ENCODE results near the gene NLK. TPM values are rescaled to one million over a fixed set of nuclear protein-coding genes. Genes with fewer than 3 reads are reported as not detected.

The NLK gene
- total and polyA plus RNA-seq, 2 of the 13 experiments (the other 11 are each of a cell fraction or from before 2014, with no cell fraction given), result 13.4 to 14.6 TPM

DNA sequence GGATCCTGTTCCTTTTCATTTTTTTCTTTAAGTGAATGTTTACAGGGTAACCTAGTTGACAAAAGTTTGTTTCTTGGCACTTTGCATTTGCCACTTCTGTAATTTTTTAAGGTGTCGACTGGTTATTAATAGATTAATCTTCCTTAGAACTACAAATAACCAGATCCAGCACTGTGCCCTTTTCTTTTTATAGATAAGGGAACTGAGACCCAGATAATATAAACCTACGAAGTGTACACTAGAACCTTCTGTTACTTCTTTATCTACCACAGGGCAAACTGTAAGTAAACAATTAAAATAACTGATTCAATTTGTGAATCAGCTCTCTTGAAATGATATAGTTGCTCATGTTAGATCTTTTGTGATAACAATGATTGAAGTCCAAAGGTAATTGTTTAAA lies 55.4 kb downstream of the NLK start:
- no peaks in the 10 kb centered on the region for H3K9me3 ChIP-seq (ENCODE audit: low read length)
- intact Hi-C loops (cut with micrococcal nuclease; ENCODE audit: unreplicated experiment), result no loop called here
- no peak overlapping the region for H3K4me2 ChIP-seq (ENCODE audit: low read depth, low read length)
- ATAC-seq, result no peak
- H3K4me1 ChIP-seq (ENCODE audit: insufficient read depth, low read length), result peaks cover 21% of the 10 kb centered on the region
- no peak for FAIRE-seq
- DNase-seq (ENCODE audit: low spot score), result no peak
- ChIA-PET CTCF (ENCODE audit: low intra/inter-chr PET ratio, low total read pairs) (no interaction called here), POLR2A (no interaction called here)
- H3K27ac ChIP-seq (ENCODE audit: extremely low read length, insufficient read depth, low read length), result no peak overlapping the region
- BruUV-seq (replicated peaks), result no TSS peak
- H3K4me3 ChIP-seq (replicated peaks in 1 of 3; ENCODE audit: insufficient read depth in 1 of 3, low read depth in 2 of 3, low read length in 3 of 3), result no peak overlapping the region
- H3K27me3 ChIP-seq (ENCODE audit: control insufficient read depth in 1 of 2, insufficient read depth in 2 of 2, low read length in 2 of 2), result no peaks in the 10 kb centered on the region
- H4K20me1 ChIP-seq (ENCODE audit: insufficient read depth, low read length), result no peaks in the 10 kb centered on the region
- H2AFZ ChIP-seq (ENCODE audit: low read length), result no peak overlapping the region
- 92% methylated on average over 2 of the region's 2 CpGs for WGBS (ENCODE audit: low lambda C conversion rate)
- no peaks in the 10 kb centered on the region for H3K36me3 ChIP-seq (replicated peaks in 1 of 2; ENCODE audit: control insufficient read depth in 1 of 2, insufficient read depth in 2 of 2, low read length in 2 of 2)
- in situ Hi-C loops (cut with HindIII; ENCODE audit: extremely low pct_ligation_motif_present, low pct_unique_long_range_greater_than_20kb), result no loop called here
- no peaks in the 10 kb centered on the region for H3K79me2 ChIP-seq (ENCODE audit: insufficient read depth, low read length)
- H3K9ac ChIP-seq (ENCODE audit: insufficient read depth, low read depth, low read length), result no peak overlapping the region
- TF ChIP-seq REPIN1 (CRISPR knock-in tag; IDR thresholded peaks at IDR 0.05; ENCODE audit: borderline replicate concordance, low read depth) (no peak), HMG20A (CRISPR knock-in tag; IDR thresholded peaks at IDR 0.05; ENCODE audit: borderline replicate concordance) (no peak), ZNF207 (IDR thresholded peaks at IDR 0.05; ENCODE audit: borderline replicate concordance) (no peak), NFE2 (CRISPR knock-in tag; IDR thresholded peaks at IDR 0.05) (no peak), MAZ (IDR thresholded peaks at IDR 0.05; ENCODE audit: borderline replicate concordance, low read depth, low read length) (no peak), MAZ (CRISPR knock-in tag; IDR thresholded peaks at IDR 0.05; ENCODE audit: low read depth) (no peak), ZNF432 (CRISPR knock-in tag; IDR thresholded peaks at IDR 0.05; ENCODE audit: borderline replicate concordance) (no peak), TOE1 (CRISPR knock-in tag; IDR thresholded peaks at IDR 0.05) (no peak), ZNF382 (CRISPR knock-in tag; IDR thresholded peaks at IDR 0.05; ENCODE audit: borderline replicate concordance) (no peak), HNRNPH1 (optimal IDR thresholded peaks at IDR 0.05; ENCODE audit: low read depth, low read length) (no peak), RBAK (CRISPR knock-in tag; IDR thresholded peaks at IDR 0.05) (no peak), FOXA1 (IDR thresholded peaks at IDR 0.05) (no peak), FOXA1 (CRISPR knock-in tag; IDR thresholded peaks at IDR 0.05) (no peak)
- TF ChIP-seq, protein P1, sequence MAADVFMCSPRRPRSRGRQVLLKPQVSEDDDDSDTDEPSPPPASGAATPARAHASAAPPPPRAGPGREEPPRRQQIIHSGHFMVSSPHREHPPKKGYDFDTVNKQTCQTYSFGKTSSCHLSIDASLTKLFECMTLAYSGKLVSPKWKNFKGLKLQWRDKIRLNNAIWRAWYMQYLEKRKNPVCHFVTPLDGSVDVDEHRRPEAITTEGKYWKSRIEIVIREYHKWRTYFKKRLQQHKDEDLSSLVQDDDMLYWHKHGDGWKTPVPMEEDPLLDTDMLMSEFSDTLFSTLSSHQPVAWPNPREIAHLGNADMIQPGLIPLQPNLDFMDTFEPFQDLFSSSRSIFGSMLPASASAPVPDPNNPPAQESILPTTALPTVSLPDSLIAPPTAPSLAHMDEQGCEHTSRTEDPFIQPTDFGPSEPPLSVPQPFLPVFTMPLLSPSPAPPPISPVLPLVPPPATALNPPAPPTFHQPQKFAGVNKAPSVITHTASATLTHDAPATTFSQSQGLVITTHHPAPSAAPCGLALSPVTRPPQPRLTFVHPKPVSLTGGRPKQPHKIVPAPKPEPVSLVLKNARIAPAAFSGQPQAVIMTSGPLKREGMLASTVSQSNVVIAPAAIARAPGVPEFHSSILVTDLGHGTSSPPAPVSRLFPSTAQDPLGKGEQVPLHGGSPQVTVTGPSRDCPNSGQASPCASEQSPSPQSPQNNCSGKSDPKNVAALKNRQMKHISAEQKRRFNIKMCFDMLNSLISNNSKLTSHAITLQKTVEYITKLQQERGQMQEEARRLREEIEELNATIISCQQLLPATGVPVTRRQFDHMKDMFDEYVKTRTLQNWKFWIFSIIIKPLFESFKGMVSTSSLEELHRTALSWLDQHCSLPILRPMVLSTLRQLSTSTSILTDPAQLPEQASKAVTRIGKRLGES (CRISPR knock-in tag; IDR thresholded peaks at IDR 0.05; ENCODE audit: borderline replicate concordance), result no peak
- TF ChIP-seq, protein P2, sequence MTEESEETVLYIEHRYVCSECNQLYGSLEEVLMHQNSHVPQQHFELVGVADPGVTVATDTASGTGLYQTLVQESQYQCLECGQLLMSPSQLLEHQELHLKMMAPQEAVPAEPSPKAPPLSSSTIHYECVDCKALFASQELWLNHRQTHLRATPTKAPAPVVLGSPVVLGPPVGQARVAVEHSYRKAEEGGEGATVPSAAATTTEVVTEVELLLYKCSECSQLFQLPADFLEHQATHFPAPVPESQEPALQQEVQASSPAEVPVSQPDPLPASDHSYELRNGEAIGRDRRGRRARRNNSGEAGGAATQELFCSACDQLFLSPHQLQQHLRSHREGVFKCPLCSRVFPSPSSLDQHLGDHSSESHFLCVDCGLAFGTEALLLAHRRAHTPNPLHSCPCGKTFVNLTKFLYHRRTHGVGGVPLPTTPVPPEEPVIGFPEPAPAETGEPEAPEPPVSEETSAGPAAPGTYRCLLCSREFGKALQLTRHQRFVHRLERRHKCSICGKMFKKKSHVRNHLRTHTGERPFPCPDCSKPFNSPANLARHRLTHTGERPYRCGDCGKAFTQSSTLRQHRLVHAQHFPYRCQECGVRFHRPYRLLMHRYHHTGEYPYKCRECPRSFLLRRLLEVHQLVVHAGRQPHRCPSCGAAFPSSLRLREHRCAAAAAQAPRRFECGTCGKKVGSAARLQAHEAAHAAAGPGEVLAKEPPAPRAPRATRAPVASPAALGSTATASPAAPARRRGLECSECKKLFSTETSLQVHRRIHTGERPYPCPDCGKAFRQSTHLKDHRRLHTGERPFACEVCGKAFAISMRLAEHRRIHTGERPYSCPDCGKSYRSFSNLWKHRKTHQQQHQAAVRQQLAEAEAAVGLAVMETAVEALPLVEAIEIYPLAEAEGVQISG (CRISPR knock-in tag; IDR thresholded peaks at IDR 0.05), result no peak
- TF ChIP-seq, protein P3, sequence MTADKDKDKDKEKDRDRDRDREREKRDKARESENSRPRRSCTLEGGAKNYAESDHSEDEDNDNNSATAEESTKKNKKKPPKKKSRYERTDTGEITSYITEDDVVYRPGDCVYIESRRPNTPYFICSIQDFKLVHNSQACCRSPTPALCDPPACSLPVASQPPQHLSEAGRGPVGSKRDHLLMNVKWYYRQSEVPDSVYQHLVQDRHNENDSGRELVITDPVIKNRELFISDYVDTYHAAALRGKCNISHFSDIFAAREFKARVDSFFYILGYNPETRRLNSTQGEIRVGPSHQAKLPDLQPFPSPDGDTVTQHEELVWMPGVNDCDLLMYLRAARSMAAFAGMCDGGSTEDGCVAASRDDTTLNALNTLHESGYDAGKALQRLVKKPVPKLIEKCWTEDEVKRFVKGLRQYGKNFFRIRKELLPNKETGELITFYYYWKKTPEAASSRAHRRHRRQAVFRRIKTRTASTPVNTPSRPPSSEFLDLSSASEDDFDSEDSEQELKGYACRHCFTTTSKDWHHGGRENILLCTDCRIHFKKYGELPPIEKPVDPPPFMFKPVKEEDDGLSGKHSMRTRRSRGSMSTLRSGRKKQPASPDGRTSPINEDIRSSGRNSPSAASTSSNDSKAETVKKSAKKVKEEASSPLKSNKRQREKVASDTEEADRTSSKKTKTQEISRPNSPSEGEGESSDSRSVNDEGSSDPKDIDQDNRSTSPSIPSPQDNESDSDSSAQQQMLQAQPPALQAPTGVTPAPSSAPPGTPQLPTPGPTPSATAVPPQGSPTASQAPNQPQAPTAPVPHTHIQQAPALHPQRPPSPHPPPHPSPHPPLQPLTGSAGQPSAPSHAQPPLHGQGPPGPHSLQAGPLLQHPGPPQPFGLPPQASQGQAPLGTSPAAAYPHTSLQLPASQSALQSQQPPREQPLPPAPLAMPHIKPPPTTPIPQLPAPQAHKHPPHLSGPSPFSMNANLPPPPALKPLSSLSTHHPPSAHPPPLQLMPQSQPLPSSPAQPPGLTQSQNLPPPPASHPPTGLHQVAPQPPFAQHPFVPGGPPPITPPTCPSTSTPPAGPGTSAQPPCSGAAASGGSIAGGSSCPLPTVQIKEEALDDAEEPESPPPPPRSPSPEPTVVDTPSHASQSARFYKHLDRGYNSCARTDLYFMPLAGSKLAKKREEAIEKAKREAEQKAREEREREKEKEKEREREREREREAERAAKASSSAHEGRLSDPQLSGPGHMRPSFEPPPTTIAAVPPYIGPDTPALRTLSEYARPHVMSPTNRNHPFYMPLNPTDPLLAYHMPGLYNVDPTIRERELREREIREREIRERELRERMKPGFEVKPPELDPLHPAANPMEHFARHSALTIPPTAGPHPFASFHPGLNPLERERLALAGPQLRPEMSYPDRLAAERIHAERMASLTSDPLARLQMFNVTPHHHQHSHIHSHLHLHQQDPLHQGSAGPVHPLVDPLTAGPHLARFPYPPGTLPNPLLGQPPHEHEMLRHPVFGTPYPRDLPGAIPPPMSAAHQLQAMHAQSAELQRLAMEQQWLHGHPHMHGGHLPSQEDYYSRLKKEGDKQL (CRISPR knock-in tag; IDR thresholded peaks at IDR 0.05; ENCODE audit: low read depth), result no peak
